Measurements from ENCODE around the gene ULK4.
"Not testable (repeated sequence)": the region's sequence is repeated elsewhere in the genome, so short reads cannot be mapped to it uniquely, and the experiment has no call there.

The ULK4 gene

GRCh38 chr3:41746215-41746614 is 215.7 kb downstream of the ULK4 start:
- DNase-seq: no peak

- DNase-seq: no peak
Measured at GRCh38 chr3:41742121-41742520, 219.8 kb downstream of the ULK4 start.

GRCh38 chr3:41740374-41740886 is 221.5 kb downstream of the ULK4 start:
- DNase-seq: no peak

GRCh38 chr3:41726891-41727290 is 235.0 kb downstream of the ULK4 start:
- DNase-seq: no peak

GRCh38 chr3:41717641-41718040 is 244.3 kb downstream of the ULK4 start:
- no peak for DNase-seq

GRCh38 chr3:41716471-41716870 is 245.4 kb downstream of the ULK4 start:
- DNase-seq: no peak

GRCh38 chr3:41715376-41715775 is 246.5 kb downstream of the ULK4 start:
- DNase-seq: no peak

- DNase-seq: no peak
Measured at GRCh38 chr3:41711651-41712050, 250.3 kb downstream of the ULK4 start.

GRCh38 chr3:41710646-41711388 is 251.1 kb downstream of the ULK4 start:
- no peak for DNase-seq

- not testable (repeated sequence) for DNase-seq
Measured at GRCh38 chr3:41709213-41709612, 252.7 kb downstream of the ULK4 start.

- no peak for DNase-seq
Measured at GRCh38 chr3:41708176-41708575, 253.7 kb downstream of the ULK4 start.

GRCh38 chr3:41705893-41706292 is 256.0 kb downstream of the ULK4 start:
- no peak for DNase-seq

GRCh38 chr3:41701191-41701698 is 260.7 kb downstream of the ULK4 start:
- DNase-seq: no peak

- DNase-seq: no peak
Measured at GRCh38 chr3:41700155-41700554, 261.7 kb downstream of the ULK4 start.

- no peak for DNase-seq
Measured at GRCh38 chr3:41698898-41699297, 263.0 kb downstream of the ULK4 start.

GRCh38 chr3:41697702-41698101 is 264.2 kb downstream of the ULK4 start:
- no peak for DNase-seq

GRCh38 chr3:41695806-41696205 is 266.1 kb downstream of the ULK4 start:
- not testable (repeated sequence) for DNase-seq

- DNase-seq: no peak
Measured at GRCh38 chr3:41693799-41694198, 268.1 kb downstream of the ULK4 start.

- DNase-seq: no peak
Measured at GRCh38 chr3:41690766-41691563, 270.9 kb downstream of the ULK4 start.

- DNase-seq: no peak
Measured at GRCh38 chr3:41688595-41689380, 273.1 kb downstream of the ULK4 start.

GRCh38 chr3:41684797-41685735 is 276.8 kb downstream of the ULK4 start:
- DNase-seq: no peak

All from activated CD4-positive, alpha-beta T cell treated with anti-CD3 and anti-CD28 coated beads, Interleukin-10, Interleukin-2, amounts not matched to agents 100 ng/mL and 50 ng/mL, durations not matched to agents 16 hours and 8 hours (primary cell).